SU-DHL-6 (cell line): Measurements from ENCODE around the gene PDP2.

ENCODE experiments used
- CTCF ChIP-seq: fragments of 200-600 bp; sonication (generic); IDR thresholded peaks from one replicate; pipeline ENCODE4 v1.5.1; 2017; ENCODE audit warnings: antibody characterized with exemption, mild to moderate bottlenecking, low read length, moderate library complexity; ENCODE audit not compliant: insufficient read depth, poor library complexity, severe bottlenecking
- EZH2phosphoT487 ChIP-seq: fragments of 200-600 bp; sonication (generic), shearing (Covaris generic); conservative IDR thresholded peaks from 2 replicates; pipeline ENCODE4 v1.6.1; 2018; ENCODE audit warnings: mild to moderate bottlenecking, antibody characterized with exemption, low read length, moderate library complexity, mixed read lengths

DNA sequence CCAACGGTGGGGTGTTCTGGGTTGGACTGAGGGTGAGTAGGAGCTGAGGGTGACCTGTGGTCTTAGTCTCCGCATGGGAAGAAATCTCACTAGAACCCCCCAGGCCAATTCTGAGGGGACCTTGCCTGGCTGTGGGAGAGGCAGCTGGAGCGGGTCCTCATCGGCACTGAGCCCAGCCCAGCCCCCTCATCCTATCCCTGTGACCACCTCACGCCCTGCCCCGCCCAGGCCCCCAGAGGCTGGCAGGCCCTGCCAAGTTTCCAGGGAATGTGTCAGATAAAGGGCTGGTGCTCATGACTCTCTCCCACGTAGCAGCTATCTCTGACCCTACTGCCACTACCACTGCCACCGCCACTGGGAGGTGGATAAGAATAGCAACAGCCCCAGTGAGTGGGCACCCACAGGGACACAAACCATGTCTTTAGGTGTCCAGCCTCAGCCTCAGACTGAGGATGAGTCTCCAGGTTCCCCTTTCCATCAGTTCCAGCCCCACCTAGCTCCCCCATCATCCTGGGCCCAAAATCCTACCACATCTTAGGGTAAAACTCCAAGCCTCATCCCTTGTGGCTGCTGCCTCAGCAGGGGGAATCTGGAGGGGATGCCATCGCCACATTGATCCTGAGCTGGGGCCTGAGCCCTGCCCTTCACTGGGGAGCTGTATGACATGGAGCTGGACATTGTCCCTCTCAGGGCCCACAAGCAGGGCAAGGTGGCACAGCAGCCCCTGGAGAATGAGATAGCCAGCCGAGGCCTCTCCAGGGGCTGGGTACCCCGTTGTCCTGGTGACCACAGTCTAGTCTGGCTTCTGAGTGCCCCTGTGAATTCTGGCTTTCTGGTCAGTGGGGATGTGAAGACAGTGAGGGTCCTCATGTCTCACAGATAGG, 23.5 kb downstream of the PDP2 start:
- TF ChIP-seq CTCF: no peak
- TF ChIP-seq EZH2phosphoT487: no peak
